ENCODE data around the gene GPI.

GPI gene

DNA sequence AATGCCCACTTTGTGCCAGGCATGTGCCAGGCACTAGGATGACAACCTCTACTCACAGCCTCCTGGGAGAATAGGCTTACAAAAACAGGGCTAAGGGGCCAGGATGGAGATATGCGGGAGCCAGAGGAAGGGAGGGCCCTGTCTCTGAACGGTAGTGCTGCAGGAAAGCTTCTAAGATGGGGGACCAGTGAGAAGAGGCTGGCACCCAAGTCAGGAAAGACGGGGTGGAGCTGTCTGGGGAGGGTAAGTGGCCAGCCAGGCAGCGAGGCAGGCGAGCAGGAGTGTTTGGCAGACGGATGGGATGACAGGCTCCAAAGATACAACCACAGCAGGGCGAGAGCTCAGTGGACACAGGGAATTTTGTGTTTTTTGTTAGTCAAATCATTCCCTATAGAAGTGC lies 44.7 kb upstream of the GPI start:
- in situ Hi-C loops (cut with MboI; ENCODE audit: low pct_unique_long_range_greater_than_20kb, low sequenced_read_pairs, unreplicated experiment): no loop called here
- DNase-seq (ENCODE audit: low spot score): no peak
- TF ChIP-seq, protein P1, sequence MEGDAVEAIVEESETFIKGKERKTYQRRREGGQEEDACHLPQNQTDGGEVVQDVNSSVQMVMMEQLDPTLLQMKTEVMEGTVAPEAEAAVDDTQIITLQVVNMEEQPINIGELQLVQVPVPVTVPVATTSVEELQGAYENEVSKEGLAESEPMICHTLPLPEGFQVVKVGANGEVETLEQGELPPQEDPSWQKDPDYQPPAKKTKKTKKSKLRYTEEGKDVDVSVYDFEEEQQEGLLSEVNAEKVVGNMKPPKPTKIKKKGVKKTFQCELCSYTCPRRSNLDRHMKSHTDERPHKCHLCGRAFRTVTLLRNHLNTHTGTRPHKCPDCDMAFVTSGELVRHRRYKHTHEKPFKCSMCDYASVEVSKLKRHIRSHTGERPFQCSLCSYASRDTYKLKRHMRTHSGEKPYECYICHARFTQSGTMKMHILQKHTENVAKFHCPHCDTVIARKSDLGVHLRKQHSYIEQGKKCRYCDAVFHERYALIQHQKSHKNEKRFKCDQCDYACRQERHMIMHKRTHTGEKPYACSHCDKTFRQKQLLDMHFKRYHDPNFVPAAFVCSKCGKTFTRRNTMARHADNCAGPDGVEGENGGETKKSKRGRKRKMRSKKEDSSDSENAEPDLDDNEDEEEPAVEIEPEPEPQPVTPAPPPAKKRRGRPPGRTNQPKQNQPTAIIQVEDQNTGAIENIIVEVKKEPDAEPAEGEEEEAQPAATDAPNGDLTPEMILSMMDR (IDR thresholded peaks at IDR 0.05; ENCODE audit: extremely low read depth, insufficient read depth, missing control alignments): no peak

DNA sequence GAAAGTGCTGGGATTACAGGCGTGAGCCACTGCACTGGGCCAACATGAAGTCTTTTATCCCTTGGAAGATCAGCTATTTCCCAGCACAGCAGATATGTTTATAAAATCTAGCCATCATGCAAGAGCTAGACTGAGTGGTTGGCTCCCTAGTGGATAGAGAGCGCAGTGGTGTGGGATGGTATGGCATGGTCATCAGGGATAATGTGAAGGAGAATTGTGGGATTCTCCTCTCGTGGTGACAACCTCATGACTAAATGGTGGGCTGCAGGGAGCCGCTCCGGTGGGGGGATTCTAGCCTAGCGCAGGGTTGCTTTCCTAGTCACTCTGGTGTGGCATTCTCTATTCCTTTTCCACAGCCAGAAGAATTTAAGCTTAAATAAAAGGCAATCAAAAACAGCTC lies 43.3 kb upstream of the GPI start:
- DNase-seq (ENCODE audit: low spot score): no peak
- TF ChIP-seq, protein P1 (IDR thresholded peaks at IDR 0.05; ENCODE audit: extremely low read depth, insufficient read depth, missing control alignments): no peak
- in situ Hi-C loops (cut with MboI; ENCODE audit: low pct_unique_long_range_greater_than_20kb, low sequenced_read_pairs, unreplicated experiment): no loop called here

DNA sequence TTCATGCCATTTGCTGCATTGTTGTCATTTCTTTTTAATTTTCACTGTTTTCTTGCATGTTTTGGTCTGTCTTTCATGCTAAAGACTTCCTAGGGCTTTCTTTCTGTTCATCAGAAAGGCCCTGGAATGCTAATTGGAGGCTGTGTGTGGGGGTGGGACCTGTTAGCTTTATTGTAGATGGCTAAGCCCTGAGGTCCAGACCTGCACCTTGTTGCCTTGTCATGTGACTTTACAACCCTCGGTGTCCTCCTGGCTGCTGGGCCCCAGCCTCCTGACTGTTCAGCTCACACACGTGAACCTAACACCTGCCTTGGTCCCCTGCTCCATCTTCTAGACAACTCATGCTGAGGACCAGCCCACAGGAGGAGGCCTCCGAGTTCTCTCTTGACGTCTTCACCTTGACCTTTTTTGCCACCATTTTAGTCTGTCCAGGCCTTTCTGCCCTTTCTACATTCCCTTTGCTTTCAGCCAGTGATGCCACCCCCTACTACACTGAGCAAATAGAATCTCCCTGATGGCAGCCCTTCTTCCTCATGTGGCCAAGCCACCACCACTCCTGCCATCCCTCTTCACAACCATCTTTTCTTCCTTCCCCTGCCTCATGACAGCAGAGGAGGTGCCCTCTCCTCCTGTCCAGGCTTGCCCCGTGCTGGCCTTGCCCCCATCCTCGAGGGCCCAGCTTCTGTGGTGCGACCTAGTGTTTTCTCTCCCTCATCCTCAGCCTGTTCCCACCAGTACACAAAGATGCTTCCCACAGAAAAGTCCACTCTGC lies 41.4 kb upstream of the GPI start:
- in situ Hi-C loops (cut with MboI; ENCODE audit: low pct_unique_long_range_greater_than_20kb, low sequenced_read_pairs, unreplicated experiment): no loop called here
- TF ChIP-seq, protein P1 (IDR thresholded peaks at IDR 0.05; ENCODE audit: extremely low read depth, insufficient read depth, missing control alignments): no peak
- DNase-seq (ENCODE audit: low spot score): no peak

DNA sequence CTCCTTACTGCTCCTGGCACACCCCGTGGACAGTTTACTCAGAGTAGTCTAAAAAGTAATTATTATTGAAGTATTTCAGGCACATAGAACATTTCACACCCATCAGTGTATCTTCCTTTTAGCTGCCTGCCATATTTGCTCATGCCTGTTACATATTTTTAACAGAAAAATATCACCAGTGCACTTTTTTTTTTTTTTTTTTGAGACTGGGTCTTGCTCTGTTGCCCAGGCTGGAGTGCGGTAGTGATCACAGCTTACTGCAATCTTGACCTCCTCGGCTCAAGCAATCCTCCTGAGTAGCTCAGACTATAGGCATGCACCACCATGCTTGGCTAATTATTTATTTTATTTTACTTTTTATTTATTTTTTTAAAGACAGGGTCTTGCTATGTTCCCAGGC lies 40.7 kb upstream of the GPI start:
- no peak for DNase-seq (ENCODE audit: low spot score)
- TF ChIP-seq, protein P1 (IDR thresholded peaks at IDR 0.05; ENCODE audit: extremely low read depth, insufficient read depth, missing control alignments): no peak
- in situ Hi-C loops (cut with MboI; ENCODE audit: low pct_unique_long_range_greater_than_20kb, low sequenced_read_pairs, unreplicated experiment): no loop called here

DNA sequence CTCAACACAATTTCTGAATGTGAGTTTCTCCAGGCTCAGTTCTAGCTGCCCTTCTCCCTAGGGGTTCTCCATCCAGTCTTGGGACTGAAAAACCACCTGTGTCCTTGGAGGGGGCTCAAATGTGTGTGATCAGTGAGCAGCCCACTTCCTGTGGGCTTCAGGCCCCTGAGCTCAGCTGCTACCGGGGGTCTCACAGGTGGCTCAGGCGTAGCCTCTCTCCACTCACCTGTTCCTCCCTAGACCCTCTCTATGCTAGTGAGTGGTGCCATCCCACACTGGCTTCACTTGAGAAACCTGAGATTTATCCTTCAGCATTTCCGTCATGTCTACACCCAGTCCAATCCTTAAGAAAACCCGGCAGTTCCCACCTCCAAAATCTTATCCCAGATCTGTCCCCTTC lies 39.8 kb upstream of the GPI start:
- no peak for DNase-seq (ENCODE audit: low spot score)
- TF ChIP-seq, protein P1 (IDR thresholded peaks at IDR 0.05; ENCODE audit: extremely low read depth, insufficient read depth, missing control alignments): no peak
- in situ Hi-C loops (cut with MboI; ENCODE audit: low pct_unique_long_range_greater_than_20kb, low sequenced_read_pairs, unreplicated experiment): no loop called here

DNA sequence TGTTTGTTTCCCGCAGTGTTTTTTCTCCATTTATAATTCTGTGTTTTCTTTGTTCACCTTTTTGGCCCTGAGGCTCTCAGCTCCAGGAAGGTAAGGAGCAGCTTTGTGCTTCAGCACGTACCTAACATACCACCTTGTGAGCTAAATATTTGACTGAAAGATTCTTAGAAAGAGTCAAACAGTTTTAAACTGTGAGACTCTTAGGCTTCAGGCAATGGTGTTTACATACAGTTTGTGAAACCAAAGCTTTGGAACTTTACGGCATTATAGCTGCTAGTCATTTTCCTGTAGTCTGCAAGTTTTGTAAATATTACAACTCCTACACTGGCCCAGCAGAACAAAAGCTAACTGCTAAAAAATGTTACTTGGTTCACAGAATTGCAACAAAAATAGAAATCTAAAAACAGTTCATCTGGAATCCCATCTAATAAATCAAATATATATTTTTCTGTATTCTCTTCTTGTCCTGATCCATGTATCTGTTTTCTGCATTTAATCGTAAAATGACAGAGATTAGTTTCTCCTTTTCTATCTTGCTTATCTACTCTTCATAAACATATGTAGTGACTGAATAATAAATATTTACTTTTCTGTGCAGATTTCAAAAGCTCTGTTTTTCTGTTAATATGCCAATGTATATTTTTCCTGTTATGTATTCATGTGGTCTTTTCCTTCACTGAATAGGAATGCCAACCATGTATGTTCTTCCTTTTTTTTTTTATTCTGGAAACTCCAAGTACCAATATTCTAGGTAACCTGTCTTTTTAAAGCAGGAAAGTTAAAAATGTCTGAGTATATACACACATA lies 38.8 kb upstream of the GPI start:
- TF ChIP-seq, protein P1 (IDR thresholded peaks at IDR 0.05; ENCODE audit: extremely low read depth, insufficient read depth, missing control alignments): no peak
- DNase-seq (ENCODE audit: low spot score): no peak
- in situ Hi-C loops (cut with MboI; ENCODE audit: low pct_unique_long_range_greater_than_20kb, low sequenced_read_pairs, unreplicated experiment): no loop called here

All from GM13977 (cell line).